Measurements from ENCODE around the gene EFNB2. TPM values are rescaled to one million over a fixed set of nuclear protein-coding genes. Genes with fewer than 3 reads are reported as not detected.

Gene EFNB2
- total RNA-seq, 1 donor from 2014 or later, result 10.1 TPM

- Histone ChIP-seq H3K9me3 (replicated peaks) (no peaks in the 10 kb centered on the region), H3K27me3 (ENCODE audit: low read depth) (no peaks in the 10 kb centered on the region), H3K27ac (replicated peaks) (peak overlapping the region; percentile 67), H3K36me3 (no peaks in the 10 kb centered on the region), H3K4me1 (peaks cover 21% of the 10 kb centered on the region), H3K4me3 (peak overlapping the region; percentile 44)
- intact Hi-C loops (cut with micrococcal nuclease), result no loop called here
- no peak for DNase-seq
- TF ChIP-seq CTCF (IDR thresholded peaks at IDR 0.05; ENCODE audit: borderline replicate concordance), result no peak
These were observed 63.4 kb downstream of the EFNB2 start for GRCh38 chr13:106471957-106472543.

- Histone ChIP-seq H3K9me3 (replicated peaks) (no peaks in the 10 kb centered on the region), H3K4me3 (no peak overlapping the region), H3K27me3 (ENCODE audit: low read depth) (no peaks in the 10 kb centered on the region), H3K4me1 (peaks cover 21% of the 10 kb centered on the region), H3K27ac (replicated peaks) (no peak overlapping the region), H3K36me3 (no peaks in the 10 kb centered on the region)
- no peak for TF ChIP-seq CTCF (IDR thresholded peaks at IDR 0.05; ENCODE audit: borderline replicate concordance)
- no peak for DNase-seq
- intact Hi-C loops (cut with micrococcal nuclease), result no loop called here
These were observed 64.9 kb downstream of the EFNB2 start for GRCh38 chr13:106470576-106470975.

DNA sequence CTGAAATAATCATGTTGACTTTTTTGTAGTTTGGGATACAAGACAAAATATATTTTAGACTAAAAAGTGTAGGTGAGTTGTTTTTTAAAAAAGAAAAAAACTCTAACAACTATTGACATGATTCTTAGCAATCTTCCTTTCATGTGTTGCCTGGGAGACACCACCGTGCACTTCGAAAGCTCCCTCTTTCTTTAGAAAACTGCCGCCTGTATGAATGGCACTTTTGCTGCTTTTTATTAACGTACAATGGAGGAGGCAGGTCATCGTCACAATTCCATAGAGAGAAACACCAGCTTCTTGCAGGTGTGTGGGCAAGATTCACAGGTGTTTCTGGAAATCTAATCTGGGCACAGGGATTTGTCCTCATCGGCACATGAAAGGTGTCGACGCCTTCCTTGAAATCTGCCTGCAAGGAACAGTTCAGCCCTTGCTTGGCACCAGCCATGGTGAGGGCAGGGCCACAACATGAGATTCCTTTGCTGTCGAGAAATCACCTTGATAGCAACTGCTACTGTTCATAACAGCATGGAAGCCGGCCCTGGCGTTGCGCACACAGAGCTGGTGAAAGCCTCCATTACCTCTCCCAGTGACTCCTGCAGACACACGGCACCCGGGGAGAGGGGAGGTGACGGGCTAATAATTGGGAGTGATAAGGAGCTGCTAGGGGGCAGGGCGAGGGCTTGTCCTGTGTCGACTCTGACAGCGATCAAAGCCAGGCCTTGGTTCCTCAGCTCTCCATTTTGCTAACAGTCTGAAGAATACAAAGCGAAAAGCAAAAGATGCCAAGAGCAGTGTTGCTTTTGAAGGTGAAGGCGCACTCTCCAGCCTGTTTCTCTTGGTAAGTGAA lies 66.5 kb downstream of the EFNB2 start:
- H3K4me1 ChIP-seq, result peaks cover 21% of the 10 kb centered on the region
- intact Hi-C loops (cut with micrococcal nuclease), result no loop called here
- no peaks in the 10 kb centered on the region for H3K9me3 ChIP-seq (replicated peaks)
- no peak for DNase-seq
- no peak overlapping the region for H3K27ac ChIP-seq (replicated peaks)
- H3K4me3 ChIP-seq, result no peak overlapping the region
- no peaks in the 10 kb centered on the region for H3K36me3 ChIP-seq
- no peaks in the 10 kb centered on the region for H3K27me3 ChIP-seq (ENCODE audit: low read depth)
- no peak for TF ChIP-seq CTCF (IDR thresholded peaks at IDR 0.05; ENCODE audit: borderline replicate concordance)

GRCh38 chr13:106468207-106468606 lies 67.3 kb downstream of the EFNB2 start:
- Histone ChIP-seq H3K27me3 (ENCODE audit: low read depth) (no peaks in the 10 kb centered on the region), H3K27ac (replicated peaks) (no peak overlapping the region), H3K36me3 (no peaks in the 10 kb centered on the region), H3K4me3 (peak overlapping the region; percentile 23), H3K9me3 (replicated peaks) (no peaks in the 10 kb centered on the region), H3K4me1 (peaks cover 17% of the 10 kb centered on the region)
- intact Hi-C loops (cut with micrococcal nuclease), result no loop called here
- peak; percentile 44 for DNase-seq
- TF ChIP-seq CTCF (IDR thresholded peaks at IDR 0.05; ENCODE audit: borderline replicate concordance), result no peak

DNA sequence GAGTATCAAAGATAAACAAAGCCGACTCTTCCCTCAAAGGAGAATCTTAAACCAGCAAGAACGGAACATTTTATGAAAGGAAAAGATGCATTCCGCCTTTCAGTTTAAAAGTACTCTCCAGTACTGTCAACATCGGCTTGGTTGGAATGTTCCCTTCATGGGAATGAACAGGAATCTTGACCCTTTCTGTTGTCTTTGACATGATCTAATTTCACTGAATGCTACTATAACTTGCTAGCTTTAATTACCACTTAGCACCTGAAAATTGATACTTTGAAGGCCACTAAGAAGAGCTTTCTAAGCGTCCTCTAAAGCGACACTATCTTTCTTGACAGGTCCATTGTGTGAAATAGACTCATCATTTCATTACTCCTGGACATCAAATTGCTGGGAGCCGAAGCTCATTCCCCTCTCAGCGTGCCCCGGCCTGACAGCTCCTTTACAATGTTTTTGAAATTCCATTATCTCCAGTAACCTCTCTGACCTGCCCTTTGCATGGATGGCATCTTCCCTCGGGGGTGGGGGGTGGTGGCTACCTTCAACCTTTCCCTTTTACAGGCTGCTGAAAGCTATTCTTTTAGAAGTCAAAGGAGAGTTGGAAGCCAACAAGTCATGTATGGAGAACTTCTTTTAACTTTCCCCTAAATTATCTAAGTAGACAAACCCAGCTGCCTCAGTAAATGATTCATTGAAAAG lies 67.9 kb downstream of the EFNB2 start:
- Histone ChIP-seq H3K4me1 (peaks cover 11% of the 10 kb centered on the region), H3K4me3 (no peak overlapping the region), H3K9me3 (replicated peaks) (no peaks in the 10 kb centered on the region), H3K27me3 (ENCODE audit: low read depth) (no peaks in the 10 kb centered on the region), H3K36me3 (no peaks in the 10 kb centered on the region), H3K27ac (replicated peaks) (no peak overlapping the region)
- no peak for TF ChIP-seq CTCF (IDR thresholded peaks at IDR 0.05; ENCODE audit: borderline replicate concordance)
- DNase-seq, result no peak
- intact Hi-C loops (cut with micrococcal nuclease), result no loop called here
